ENCODE results near the gene ANKRD12.

The ANKRD12 gene

DNA sequence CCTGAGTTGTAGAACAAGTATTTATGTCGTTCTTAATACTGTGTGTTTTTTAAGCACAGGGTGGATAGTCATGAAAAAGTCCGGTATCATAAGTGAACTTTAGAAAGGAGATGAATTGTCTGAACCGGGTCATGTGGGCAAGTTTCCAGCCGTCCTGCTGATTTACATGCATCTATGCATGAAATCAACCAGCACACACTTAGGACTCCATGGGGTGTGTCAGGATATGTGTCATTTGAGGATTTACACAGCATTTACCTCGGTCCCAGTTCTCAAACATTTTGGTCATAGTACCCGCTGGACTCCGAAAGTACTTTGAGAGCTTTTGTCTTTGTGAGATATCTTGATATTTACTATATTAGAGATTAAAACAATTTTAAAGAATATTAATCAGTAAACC lies 150.5 kb downstream of the ANKRD12 start:
- H3K36me3 Mint-ChIP-seq (ENCODE audit: low read depth) = peaks cover 28% of the 10 kb centered on the region
- no peak overlapping the region for H3K4me3 Mint-ChIP-seq
- no peaks in the 10 kb centered on the region for H3K27me3 Mint-ChIP-seq (ENCODE audit: low read depth, poor library complexity)
- TF ChIP-seq, protein P1, sequence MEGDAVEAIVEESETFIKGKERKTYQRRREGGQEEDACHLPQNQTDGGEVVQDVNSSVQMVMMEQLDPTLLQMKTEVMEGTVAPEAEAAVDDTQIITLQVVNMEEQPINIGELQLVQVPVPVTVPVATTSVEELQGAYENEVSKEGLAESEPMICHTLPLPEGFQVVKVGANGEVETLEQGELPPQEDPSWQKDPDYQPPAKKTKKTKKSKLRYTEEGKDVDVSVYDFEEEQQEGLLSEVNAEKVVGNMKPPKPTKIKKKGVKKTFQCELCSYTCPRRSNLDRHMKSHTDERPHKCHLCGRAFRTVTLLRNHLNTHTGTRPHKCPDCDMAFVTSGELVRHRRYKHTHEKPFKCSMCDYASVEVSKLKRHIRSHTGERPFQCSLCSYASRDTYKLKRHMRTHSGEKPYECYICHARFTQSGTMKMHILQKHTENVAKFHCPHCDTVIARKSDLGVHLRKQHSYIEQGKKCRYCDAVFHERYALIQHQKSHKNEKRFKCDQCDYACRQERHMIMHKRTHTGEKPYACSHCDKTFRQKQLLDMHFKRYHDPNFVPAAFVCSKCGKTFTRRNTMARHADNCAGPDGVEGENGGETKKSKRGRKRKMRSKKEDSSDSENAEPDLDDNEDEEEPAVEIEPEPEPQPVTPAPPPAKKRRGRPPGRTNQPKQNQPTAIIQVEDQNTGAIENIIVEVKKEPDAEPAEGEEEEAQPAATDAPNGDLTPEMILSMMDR (IDR thresholded peaks at IDR 0.05) = no peak
- H3K4me1 Mint-ChIP-seq = peaks cover 6% of the 10 kb centered on the region
- H3K9me3 Mint-ChIP-seq = peaks cover 29% of the 10 kb centered on the region
- no peak for DNase-seq
- no peak overlapping the region for H3K27ac Mint-ChIP-seq

DNA sequence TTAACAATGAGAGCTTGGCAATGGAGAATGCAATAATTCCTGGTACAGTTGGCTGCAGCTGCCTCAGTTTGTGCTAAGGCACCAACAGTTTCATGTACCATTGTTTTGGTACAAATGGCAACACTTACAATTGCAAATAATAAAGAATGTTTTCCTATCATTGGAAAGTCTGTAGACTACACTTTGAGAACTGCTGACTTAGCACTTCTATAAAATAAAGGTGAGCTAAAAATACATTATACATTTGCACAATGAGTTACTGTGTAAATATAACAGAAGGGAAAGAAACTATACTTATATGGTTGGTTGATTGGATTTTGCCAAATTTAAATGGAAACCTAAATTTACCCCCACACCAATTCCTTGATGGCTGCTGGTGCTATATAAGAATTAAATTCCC lies 153.1 kb downstream of the ANKRD12 start:
- Mint-ChIP-seq H3K9me3 (peaks cover 55% of the 10 kb centered on the region), H3K36me3 (ENCODE audit: low read depth) (peaks cover 37% of the 10 kb centered on the region), H3K4me1 (no peaks in the 10 kb centered on the region), H3K4me3 (no peak overlapping the region), H3K27me3 (ENCODE audit: low read depth, poor library complexity) (no peaks in the 10 kb centered on the region), H3K27ac (no peak overlapping the region)
- DNase-seq = no peak
- TF ChIP-seq, protein P1 (IDR thresholded peaks at IDR 0.05) = no peak

DNA sequence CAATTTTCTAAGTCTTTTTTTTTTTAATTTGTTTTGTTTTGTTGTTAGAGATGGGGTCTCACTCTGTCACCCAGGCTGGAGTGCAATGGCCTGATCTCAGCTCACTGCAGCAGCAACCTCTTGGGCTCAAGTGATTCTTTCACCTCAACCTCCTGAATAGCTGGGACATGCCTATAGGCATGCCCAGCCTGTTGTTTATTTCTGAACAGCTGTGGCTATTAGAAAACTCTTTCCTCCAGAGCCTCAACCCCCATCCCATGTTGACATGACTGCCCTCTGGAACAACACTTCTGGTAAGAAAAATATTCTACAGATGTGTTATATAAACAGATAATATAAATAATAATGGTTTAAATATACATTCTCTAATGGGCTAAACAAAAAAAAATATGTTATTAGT lies 153.6 kb downstream of the ANKRD12 start:
- Mint-ChIP-seq H3K9me3 (peaks cover 60% of the 10 kb centered on the region), H3K27ac (no peak overlapping the region), H3K4me1 (no peaks in the 10 kb centered on the region), H3K27me3 (ENCODE audit: low read depth, poor library complexity) (no peaks in the 10 kb centered on the region), H3K4me3 (no peak overlapping the region), H3K36me3 (ENCODE audit: low read depth) (peaks cover 41% of the 10 kb centered on the region)
- no peak for DNase-seq
- TF ChIP-seq, protein P1 (IDR thresholded peaks at IDR 0.05) = no peak

DNA sequence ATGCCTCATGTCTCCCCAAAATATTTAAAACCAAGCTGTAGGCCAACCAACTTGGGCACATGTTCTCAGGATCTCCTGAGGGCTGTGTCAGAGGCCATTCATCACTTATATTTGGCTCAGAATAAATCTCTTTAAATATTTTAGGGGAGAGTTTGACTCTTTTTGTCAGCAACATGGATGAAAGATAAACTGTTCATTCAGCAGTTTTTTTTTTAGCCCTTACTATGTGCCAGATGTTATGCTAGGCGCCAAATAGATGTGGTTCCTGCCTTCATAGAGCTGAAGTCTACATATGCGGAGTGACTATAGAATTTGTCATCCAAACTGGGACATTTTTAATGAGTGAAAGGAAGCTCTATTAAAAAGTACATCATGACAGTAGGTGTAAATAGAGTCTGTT lies 155.5 kb downstream of the ANKRD12 start:
- TF ChIP-seq, protein P1 (IDR thresholded peaks at IDR 0.05) = no peak
- H3K36me3 Mint-ChIP-seq (ENCODE audit: low read depth) = peaks cover 27% of the 10 kb centered on the region
- no peak overlapping the region for H3K4me3 Mint-ChIP-seq
- no peak overlapping the region for H3K27ac Mint-ChIP-seq
- H3K4me1 Mint-ChIP-seq = no peaks in the 10 kb centered on the region
- H3K9me3 Mint-ChIP-seq = peaks cover 64% of the 10 kb centered on the region
- DNase-seq = no peak
- H3K27me3 Mint-ChIP-seq (ENCODE audit: low read depth, poor library complexity) = no peaks in the 10 kb centered on the region

DNA sequence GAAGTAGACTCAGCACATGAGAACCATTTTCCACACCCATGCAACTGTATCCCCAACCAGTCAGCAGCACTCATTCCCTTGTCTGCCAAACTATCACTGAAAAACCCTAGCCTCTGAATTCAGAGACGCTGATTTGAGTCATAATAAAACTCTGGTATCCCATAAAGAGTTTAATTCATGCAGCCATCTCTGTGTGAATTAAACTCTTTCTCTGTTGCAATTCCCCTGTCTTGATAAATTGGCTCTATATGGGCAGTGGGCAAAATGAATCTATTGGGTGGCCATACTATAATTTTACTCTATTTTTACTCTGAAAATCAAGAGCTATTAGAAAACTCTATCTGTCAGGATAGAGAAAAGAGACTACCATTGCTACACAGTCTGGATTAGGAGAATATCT lies 157.4 kb downstream of the ANKRD12 start:
- Mint-ChIP-seq H3K4me3 (no peak overlapping the region), H3K27me3 (ENCODE audit: low read depth, poor library complexity) (no peaks in the 10 kb centered on the region), H3K27ac (no peak overlapping the region), H3K9me3 (peaks cover 72% of the 10 kb centered on the region), H3K4me1 (no peaks in the 10 kb centered on the region), H3K36me3 (ENCODE audit: low read depth) (peaks cover 21% of the 10 kb centered on the region)
- TF ChIP-seq, protein P1 (IDR thresholded peaks at IDR 0.05) = no peak
- DNase-seq = no peak

DNA sequence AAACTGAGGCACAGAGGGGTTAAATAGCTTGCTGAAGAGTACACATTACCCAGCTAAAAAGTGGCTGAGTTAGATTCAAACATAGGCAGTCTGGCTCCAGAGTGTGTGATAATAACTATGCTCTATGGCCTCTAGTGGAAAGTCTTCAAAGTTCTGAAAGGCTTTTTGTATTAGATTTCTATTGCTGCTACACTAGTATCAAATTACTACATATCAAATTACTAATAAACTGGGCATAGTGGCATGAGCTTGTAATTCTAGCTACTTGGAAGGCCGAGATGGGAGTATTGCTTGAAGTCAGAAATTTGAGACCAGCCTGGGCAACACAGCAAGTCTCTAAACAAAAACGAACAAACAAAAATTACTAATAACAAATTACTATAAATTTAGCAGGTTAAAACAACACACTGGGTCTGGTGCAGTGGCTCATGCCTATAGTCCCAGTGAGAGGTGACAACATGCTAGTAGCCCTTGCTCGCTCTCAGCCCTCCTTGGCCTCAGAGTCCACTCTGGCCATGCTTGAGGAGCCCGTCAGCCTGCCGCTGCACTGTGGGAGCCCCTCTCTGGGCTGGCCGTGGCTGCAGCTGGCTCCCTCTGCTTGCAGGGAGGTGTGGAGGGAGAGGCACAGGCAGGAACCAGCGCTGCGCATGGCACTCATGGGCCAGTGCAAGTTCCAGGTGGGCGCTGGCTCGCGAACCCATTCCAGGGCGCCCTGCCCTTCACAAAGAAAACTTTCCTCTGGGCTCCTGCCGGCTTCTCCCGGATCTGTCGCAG lies 159.8 kb downstream of the ANKRD12 start:
- no peaks in the 10 kb centered on the region for H3K27me3 Mint-ChIP-seq (ENCODE audit: low read depth, poor library complexity)
- H3K4me1 Mint-ChIP-seq = no peaks in the 10 kb centered on the region
- peaks cover 21% of the 10 kb centered on the region for H3K36me3 Mint-ChIP-seq (ENCODE audit: low read depth)
- no peak overlapping the region for H3K27ac Mint-ChIP-seq
- H3K9me3 Mint-ChIP-seq = peaks cover 57% of the 10 kb centered on the region
- TF ChIP-seq, protein P1 (IDR thresholded peaks at IDR 0.05) = no peak
- no peak for DNase-seq
- H3K4me3 Mint-ChIP-seq = no peak overlapping the region
